ENCODE data around the gene CAP1.
"Not testable (repeated sequence)": the region's sequence is repeated elsewhere in the genome, so short reads cannot be mapped to it uniquely, and the experiment has no call there.

CAP1 gene

GRCh38 chr1:40032240-40032891 lies 8.2 kb upstream of the CAP1 start:
- DNase-seq (ENCODE audit: low read depth in 2 of 2), result peak in 1 of 2 donors; percentile 4

DNA sequence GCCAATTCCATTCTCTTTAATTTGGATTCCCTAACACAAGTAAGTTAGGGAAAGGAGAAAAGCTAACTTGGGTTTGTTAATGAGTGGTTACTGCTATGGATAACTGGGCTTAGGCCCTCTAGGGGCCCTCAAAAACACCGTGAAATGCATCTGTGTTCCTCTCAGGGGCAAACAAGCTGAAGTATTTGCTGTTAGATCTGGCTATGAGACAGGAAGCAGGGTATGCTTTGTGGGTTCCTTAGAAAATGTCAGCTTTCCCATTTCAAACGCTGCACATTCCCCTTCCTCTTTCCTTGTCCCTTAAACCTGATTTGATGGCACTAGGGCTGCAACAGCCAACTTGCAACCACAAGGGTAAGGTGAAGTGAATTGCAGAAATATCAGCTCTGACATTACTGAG lies 5.7 kb upstream of the CAP1 start:
- no peak for DNase-seq (ENCODE audit: low read depth in 2 of 2)

- no peak for DNase-seq (ENCODE audit: low read depth in 2 of 2)
These were observed 4.0 kb upstream of the CAP1 start for GRCh38 chr1:40036574-40036973.

DNA sequence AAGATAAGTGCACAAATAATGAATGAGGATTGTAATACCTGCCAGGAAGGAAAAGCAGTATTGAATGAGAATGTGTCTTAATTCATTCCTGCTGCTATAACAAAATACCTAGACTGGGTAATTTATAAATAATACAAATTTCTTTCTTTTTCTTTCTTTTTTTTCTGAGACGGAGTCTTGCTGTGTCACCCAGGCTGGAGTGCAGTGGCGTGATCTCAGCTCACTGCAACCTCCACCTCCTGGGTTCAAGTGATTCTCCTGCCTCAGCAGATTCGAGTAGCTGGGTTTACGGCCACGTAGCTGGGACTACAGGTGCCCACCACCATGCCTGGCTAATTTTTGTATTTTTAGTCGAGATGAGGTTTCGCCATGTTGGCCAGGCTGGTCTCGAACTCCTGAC lies 3.3 kb upstream of the CAP1 start:
- not testable (repeated sequence) for DNase-seq (ENCODE audit: low read depth in 2 of 2)

- DNase-seq (ENCODE audit: low read depth in 2 of 2), result no peak
These were observed 1.8 kb upstream of the CAP1 start for GRCh38 chr1:40038697-40039096.

- DNase-seq (ENCODE audit: low read depth in 2 of 2), result no peak
These were observed 1.2 kb upstream of the CAP1 start for GRCh38 chr1:40039245-40039756.

DNA sequence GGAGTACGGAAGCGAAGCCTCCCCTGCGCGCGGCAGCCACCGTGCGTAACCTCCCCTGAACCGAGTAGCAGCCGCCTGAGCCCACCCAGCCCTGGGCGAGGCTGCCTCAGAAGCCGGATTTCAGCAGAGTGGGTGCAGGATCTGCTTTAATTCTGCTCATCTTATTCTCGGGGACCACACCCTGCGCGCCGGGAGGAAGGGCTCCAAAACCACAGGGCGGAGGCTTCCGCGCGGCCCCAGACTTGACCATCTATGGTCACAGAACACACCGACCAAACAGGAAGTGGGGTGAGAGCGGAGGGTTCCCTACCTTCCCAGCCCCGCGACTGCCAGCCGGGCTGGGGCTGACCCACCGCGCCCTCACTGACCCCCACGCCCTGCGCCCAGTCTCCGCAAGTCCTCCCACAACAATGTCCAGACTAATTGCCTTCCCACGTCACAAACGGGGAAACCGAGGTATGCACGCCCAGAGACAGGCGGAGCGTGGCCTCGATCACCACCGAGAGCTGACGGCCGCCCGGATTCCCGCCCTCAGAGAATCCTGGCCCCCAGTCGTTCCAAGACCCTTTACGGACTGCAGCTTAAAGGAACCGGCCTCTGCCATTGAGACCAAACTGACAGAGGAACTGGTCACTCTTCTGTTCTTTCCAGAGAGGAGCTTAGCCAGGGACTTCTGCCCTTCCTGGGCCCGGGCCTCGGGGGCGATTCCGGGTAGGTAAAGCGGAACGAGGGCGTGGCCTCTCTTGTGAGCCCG lies 595 bp upstream of the CAP1 start:
- DNase-seq (ENCODE audit: low read depth in 2 of 2), result peak; percentile 21 to 29

GRCh38 chr1:40041466-40041838 lies 923 bp downstream of the CAP1 start:
- DNase-seq (ENCODE audit: low read depth in 2 of 2), result no peak

- DNase-seq (ENCODE audit: low read depth in 2 of 2), result no peak
These were observed 1.8 kb downstream of the CAP1 start for GRCh38 chr1:40042341-40042740.

DNA sequence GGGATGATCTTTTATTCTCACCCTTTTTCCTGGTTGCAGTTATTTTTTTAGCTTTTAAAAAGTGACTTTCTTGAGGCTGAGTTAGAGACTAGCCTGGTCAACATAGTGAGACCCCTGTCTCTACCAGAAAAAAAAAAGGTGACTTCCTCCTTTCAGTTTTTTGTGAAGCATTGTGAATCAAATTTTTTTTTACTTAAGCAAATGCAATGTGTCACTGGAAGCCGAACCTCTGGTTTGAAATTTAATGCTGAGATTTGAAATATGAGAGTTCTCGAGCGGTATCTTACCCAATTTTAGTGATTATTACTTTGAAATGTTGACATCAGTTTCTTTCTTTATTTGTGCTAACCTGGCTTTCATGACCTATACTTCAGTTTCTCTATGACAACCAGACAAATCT lies 3.6 kb downstream of the CAP1 start:
- no peak for DNase-seq (ENCODE audit: low read depth in 2 of 2)

DNA sequence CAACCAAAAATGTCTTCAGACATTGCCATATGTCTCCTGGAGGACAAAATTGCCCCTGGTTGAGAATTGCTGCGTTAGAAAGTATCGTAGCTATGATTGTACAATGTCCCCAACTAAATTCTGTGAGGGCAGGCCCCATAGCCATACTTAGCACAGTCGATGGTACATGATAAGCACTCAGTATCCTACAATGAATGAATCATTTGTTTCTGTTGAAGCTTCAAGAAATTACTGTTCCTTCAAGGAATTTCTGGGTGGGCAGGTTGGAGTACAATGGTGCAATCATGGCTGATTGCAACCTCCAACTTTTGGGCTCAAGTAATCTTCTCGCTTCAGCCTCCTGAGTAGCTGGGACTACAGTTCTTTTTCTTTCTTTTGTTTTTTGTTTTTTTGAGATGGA lies 4.7 kb downstream of the CAP1 start:
- DNase-seq (ENCODE audit: low read depth in 2 of 2), result no peak

GRCh38 chr1:40045766-40046165 lies 5.2 kb downstream of the CAP1 start:
- DNase-seq (ENCODE audit: low read depth in 2 of 2), result no peak

DNA sequence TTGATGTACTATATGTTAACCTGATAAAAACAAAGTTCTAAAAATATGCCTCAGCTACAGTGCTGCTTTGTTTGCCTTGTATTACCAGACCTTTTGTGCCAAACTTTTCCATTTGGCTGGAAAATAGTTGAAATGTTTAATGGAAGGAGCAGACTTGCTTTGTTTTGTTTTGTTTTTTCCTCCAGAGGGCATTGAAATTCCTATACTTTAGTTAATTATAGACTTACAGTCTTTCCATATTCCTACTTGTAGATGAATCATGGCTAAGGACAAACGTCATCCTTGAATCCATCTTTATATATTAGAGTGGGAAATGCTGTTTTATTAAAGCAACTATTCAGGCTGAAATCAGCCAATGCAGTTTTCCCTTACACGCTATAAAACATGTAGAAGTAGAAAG lies 6.7 kb downstream of the CAP1 start:
- DNase-seq (ENCODE audit: low read depth in 2 of 2), result no peak

DNA sequence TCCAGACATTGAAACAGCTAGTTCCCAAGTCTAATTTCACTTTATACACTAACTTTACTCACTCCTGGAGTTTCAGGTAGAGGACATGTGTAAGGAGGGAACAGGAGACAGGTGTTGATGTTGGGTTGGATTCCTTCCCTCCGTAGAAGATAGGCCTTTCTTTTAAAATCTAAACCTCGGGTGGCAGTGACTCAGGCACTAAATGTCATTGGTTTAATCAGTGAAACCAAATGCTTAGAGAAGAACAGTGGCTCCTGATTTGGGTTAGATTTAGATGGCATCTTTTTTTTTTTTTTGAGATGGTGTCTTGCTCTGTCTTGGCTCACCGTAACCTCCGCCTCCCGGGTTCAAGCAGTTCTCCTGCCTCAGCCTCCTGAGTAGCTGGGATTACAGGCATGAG lies 7.2 kb downstream of the CAP1 start:
- no peak for DNase-seq (ENCODE audit: low read depth in 2 of 2)

GRCh38 chr1:40049725-40050124 lies 9.2 kb downstream of the CAP1 start:
- DNase-seq (ENCODE audit: low read depth in 2 of 2), result no peak

DNA sequence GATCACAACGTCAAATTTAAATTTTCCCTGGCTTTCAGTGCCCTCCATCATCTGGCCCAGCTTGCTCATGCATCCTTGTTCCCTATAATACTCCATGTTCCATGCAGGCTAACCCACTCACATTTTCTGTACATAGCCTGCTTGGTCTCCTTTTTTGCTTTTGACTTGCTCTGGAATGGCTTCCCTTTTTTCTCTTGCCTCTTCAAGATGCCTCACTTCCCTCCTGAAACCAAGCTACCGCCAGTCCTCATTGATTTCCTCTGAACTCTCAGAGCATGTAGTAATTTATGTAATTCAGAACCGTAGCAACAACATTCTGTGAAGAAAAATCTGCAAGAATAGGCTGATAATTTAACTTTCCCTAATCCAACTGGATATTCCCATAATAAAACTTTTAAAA lies 10.3 kb downstream of the CAP1 start:
- no peak for DNase-seq (ENCODE audit: low read depth in 2 of 2)

- DNase-seq (ENCODE audit: low read depth in 2 of 2), result no peak
These were observed 12.8 kb downstream of the CAP1 start for GRCh38 chr1:40053138-40053887.

DNA sequence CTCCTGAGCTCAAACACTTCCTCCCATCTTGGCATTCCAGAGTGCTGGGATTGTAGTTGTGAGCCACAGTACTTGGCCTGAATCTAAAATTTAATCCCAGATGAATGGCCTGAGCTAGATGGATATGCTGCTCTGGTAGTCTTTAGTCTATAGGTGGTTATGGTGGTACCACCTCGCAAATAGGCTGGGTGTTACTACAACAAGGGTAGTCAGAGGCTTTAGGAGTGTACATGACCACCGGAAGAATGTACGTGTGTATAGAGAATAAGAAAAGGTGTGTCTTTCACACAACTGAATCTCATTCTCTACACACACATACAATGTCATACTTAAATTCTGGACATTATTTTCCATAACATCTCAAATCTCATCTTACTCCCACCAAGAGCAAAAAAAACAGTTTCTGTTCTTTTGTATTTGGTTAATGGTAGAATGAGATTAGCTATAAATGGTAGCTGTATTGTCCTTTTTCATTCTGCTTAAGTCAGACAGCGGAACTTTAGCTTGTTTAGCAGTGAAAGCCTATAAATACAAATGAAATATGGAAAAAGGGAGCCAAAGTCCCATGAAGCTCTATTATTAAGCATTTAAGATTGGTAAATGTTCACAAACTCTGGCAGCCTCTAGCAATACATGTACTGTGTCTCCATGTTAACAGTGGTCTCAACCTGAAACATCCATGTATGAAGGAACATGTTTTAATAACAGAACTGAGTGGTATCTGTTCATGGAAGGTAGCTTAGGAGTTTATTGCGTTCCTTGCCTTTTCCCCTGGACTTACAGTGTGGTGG lies 16.2 kb downstream of the CAP1 start:
- no peak for DNase-seq (ENCODE audit: low read depth in 2 of 2)

DNA sequence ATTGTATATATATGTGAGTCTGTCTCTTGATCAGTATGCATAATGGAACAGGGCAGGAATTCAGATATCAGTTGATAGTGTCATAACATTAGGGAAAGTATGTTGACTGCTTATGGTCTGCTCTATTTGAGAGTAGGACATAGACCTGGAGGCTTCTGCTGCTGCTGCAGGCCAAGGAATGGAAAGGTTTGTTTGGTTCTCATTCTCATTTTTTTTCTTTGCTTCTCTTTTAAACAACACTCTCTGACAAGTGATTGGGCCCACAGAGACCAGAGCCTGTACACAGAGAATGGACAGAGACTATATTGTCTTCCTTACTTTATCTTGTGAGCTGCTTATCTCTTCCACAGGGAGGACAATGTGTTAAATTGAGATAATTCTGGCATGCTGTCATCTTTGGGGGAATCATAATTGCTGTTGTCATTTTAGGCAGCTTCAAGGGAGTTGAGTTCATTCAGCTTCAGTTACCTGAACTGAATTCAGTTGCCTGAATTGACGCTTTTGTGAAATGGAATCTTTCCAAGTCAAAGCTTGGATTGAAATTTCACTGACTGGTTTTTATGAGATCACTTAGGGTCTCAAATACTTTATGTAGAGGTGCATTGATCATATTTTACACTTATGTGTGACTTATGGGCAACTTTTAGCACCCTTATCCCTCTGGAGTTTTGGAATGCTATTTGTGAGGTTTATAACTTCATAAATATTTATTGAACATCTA lies 16.9 kb downstream of the CAP1 start:
- DNase-seq (ENCODE audit: low read depth in 2 of 2), result no peak

GRCh38 chr1:40058097-40058452 lies 17.5 kb downstream of the CAP1 start:
- no peak for DNase-seq (ENCODE audit: low read depth in 2 of 2)

All from stimulated activated CD4-positive, alpha-beta T cell treated with anti-CD3 and anti-CD28 coated beads, Interleukin-1b, Interleukin-23, amount 100 ng/mL, for 1 hour (primary cell).